AG04449 (cell line): Measurements from ENCODE around the gene RAP1GAP.

Experiments used
- CTCF ChIA-PET: fragments of 350-600 bp; formaldehyde crosslinking; extraction: SDS; loops from one replicate; lab custom pipeline; 2021; ENCODE audit warnings: antibody characterized with exemption; lab: Yijun Ruan, JAX
- POLR2A ChIA-PET: fragments of 400-600, 350-600 bp; formaldehyde crosslinking; extraction: SDS; loops from one replicate; lab custom pipeline; 2020; ENCODE audit warnings: antibody characterized with exemption, inconsistent platforms; lab: Yijun Ruan, JAX
- DNase-seq: peaks from one replicate; pipeline ENCODE4 v3.0.0-alpha.2; 2010; ENCODE audit warnings: low read depth, low spot score
- H3K4me3 ChIP-seq: 2 replicates; pipeline ENCODE4 v1.5.1; 2011; ENCODE audit warnings: low read depth, mild to moderate bottlenecking, control low read depth, low read length
- CTCF ChIP-seq: IDR thresholded peaks from one replicate; pipeline ENCODE4 v1.5.1; 2011; ENCODE audit warnings: mild to moderate bottlenecking, moderate library complexity, low read length, control low read depth, inconsistent platforms; ENCODE audit not compliant: insufficient read depth; ENCODE audit errors: missing control alignments

Gene RAP1GAP

DNA sequence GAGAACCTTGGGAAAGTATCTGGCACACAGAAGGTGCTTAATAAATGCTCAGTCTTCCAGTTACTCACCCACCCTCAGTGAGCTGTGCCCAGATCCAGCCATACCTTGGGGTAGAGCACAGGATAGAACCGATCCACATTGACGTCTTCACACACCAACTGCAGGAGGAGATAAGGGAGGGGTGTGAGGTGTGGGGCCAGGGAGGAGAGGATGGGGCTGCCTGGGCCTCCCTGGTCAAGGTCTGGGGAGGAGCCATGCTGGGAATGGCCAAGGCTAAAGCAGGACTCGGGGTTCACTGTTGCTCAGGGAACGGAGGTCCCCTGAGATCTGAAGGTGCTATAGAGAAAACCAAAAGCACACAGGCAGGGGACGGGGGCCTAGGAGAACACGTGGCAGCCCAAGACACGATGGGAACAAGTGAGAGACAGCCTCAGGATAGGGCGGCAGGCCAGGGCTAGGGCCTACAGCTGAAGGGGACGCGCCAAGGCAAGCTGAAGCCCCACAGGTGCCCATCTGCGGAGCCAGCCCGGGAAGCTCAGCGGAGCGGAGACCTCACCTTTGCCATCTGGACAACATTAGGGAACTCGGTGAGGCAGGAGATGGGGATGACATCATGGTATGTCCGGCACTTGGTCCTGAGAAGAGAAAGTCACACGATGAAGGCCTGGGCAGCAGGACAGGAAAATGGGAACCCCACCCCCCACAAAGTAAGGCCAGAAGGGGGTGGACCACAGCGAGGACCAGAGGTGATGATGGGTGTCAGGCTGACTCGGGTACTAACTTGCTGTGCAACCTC, 55.9 kb downstream of the RAP1GAP start:
- DNase-seq, result no peak
- POLR2A ChIA-PET, result no interaction called here
- H3K4me3 ChIP-seq, result no peak overlapping the region
- CTCF ChIA-PET, result no interaction called here
- TF ChIP-seq CTCF, result no peak

GRCh38 chr1:21612057-21612456, 57.1 kb downstream of the RAP1GAP start:
- CTCF ChIA-PET, result interaction anchor here (1.0 kb wide), 1 partner anchor 16 kb away, joined by 4 read pairs; no protein-coding TSS in a partner anchor
- no peak for TF ChIP-seq CTCF

GRCh38 chr1:21610989-21611785, 58.0 kb downstream of the RAP1GAP start:
- no peak for TF ChIP-seq CTCF
- POLR2A ChIA-PET, result no interaction called here
- CTCF ChIA-PET, result interaction anchor here (0.6 to 1.3 kb wide), 4 partner anchors 15 to 393 kb away, joined by 3 to 7 read pairs (median 4); no protein-coding TSS in a partner anchor
- DNase-seq, result no peak
- H3K4me3 ChIP-seq, result no peak overlapping the region

More at GRCh38 chr1:21612057-21612456, 57.1 kb downstream of the RAP1GAP start:
- POLR2A ChIA-PET, result no interaction called here
- no peak for DNase-seq
- H3K4me3 ChIP-seq, result no peak overlapping the region

DNA sequence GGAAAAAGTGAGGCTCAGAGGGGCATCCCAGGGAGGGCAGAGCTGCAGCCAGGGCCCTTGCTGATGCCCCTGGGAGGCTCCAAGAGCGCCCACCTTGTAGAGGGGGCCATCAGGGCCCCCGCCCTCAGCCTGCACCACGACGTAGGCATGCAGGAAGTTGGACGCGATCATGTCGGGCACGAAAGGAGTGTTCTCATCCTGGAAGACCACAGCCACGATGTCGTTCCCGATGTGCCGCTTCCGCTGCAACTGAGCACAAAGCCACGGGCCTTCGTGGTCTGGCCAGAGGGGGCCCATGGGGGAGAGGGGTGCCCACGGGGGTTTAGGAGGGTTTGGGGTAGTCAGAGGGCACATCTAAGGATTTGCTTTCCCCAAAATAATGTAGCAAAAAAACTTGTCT, 59.1 kb downstream of the RAP1GAP start:
- ChIA-PET POLR2A (no interaction called here), CTCF (interaction anchor here (1.3 kb wide), 2 partner anchors 14 to 23 kb away, joined by 4 to 7 read pairs; no protein-coding TSS in a partner anchor)
- H3K4me3 ChIP-seq, result no peak overlapping the region
- TF ChIP-seq CTCF, result no peak
- DNase-seq, result no peak

DNA sequence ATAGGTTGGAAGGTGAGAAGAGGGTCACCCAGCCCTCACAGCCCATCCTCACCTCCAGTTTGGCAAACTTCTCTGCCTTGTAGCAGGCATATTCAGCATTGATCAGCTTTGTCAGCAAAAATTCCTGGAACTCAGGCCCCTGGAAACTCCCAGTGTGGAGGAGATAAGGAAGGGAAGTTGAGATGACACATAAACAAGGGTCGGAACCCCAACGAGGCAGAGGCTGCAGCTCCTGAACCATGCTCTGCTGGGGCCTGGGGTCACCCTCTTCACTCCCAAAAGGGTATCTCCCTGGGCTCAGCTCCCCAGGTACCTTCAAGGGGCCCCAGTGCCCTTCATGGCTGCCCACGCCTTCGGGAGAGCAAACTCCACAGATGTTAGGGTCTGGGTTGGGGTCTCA, 60.4 kb downstream of the RAP1GAP start:
- POLR2A ChIA-PET, result no interaction called here
- H3K4me3 ChIP-seq, result no peak overlapping the region
- no peak for TF ChIP-seq CTCF
- no peak for DNase-seq
- CTCF ChIA-PET, result interaction anchor here (0.7 to 1.2 kb wide), 2 partner anchors 34 to 238 kb away, joined by 3 read pairs; no protein-coding TSS in a partner anchor
